ENCODE results near the gene CYP26B1.

DNA sequence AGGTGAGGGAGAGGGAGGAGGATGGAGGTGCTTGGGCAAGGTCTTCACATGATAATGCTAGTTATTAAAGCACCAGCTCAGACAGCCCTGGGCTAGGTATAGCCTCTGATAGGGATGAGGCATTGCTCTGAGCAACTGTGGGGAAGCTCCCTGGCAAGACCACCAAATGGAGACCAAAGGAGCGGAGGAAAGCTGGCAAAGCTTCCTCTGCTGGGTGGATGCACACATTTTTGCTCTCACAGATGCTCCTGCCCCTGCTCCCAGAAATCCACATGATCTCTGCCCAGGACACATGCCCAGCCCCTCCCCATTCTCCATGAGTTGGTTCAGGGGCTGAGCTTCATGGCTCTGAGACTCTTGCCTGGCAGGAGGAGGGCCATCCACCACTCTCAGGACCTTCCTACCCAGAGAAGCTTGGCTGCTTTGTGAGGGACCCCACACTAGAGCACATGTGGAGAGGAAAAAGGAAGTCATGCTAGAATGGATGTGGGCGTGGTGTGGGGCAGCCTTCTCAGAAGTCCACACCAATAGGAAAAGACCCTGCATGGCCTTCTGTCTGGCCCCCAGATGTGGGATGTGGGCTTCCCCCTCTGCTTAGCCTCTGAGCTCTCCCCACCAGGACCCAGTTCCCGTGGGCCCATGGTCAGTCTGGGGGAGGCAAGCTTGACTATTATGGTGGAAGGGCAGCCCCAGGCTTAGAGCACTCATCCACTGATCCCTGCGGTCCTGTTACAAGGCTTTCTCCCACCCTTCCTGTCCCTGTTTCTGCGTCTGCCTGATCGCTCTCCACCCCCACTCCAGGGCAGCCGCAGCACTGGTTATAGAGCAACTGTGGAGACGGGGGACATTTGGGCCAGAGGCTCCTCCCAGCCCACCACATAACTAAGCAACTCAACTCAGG lies 10.5 kb upstream of the CYP26B1 start:
- TF ChIP-seq, protein P1, sequence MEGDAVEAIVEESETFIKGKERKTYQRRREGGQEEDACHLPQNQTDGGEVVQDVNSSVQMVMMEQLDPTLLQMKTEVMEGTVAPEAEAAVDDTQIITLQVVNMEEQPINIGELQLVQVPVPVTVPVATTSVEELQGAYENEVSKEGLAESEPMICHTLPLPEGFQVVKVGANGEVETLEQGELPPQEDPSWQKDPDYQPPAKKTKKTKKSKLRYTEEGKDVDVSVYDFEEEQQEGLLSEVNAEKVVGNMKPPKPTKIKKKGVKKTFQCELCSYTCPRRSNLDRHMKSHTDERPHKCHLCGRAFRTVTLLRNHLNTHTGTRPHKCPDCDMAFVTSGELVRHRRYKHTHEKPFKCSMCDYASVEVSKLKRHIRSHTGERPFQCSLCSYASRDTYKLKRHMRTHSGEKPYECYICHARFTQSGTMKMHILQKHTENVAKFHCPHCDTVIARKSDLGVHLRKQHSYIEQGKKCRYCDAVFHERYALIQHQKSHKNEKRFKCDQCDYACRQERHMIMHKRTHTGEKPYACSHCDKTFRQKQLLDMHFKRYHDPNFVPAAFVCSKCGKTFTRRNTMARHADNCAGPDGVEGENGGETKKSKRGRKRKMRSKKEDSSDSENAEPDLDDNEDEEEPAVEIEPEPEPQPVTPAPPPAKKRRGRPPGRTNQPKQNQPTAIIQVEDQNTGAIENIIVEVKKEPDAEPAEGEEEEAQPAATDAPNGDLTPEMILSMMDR (IDR thresholded peaks at IDR 0.05), result no peak
- no peak for TF ChIP-seq POLR2A (IDR thresholded peaks at IDR 0.05)

Measured in body of pancreas (tissue), 4 donors.